ENCODE measurements around the gene CXCR6. TPM values are rescaled to one million over a fixed set of nuclear protein-coding genes. Genes with fewer than 3 reads are reported as not detected.
A peak's percentile ranks its signal among the peaks of the same experiment; 100 is the strongest.

Gene CXCR6
- total RNA-seq, 2 experiments from 2014 or later = 53.8 to 58.8 TPM

DNA sequence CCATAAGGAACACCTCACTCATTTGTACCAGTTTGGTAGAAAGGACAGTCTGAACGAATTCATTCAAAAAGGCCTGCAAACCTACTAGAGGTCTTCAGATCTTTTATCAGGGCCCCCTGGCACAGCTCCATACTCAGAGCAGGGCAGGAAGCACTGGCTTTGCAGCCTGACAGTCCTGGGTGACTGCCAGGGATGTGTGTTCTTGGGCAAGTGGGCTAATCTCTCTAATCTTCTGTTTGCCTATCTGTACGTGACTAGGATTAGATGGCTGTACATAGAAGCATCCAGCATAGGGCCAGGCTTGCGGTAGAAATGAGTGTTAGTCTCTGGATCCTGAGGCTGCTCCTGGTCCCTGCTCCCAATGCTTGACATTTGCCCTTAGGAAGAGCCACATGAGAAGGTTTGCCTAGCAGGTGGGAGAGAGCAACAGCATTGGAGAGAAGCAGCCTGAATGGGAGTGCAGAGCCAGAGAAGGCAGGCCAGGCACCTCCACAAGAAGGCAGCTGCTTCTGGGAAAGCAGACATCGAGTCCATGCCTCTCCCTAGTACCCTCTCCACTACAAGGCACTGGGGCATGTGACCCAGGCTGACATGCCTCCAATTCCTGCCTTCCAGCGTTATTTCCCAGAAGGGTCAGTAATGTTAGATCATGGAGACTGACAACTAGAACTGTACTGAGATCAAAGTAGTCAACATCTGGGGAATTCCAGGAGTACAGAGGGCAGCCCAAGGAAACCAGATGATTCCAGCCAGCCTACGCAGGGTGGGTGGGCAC lies 1.0 kb upstream of the CXCR6 start:
- POLR2A ChIA-PET = interaction anchor here (0.9 to 6.6 kb wide), 12 partner anchors 15 to 428 kb away, joined by 3 to 48 read pairs (median 6); partner anchors contain the start of genes CCR5 and FYCO1
- H3K27me3 Mint-ChIP-seq = no peaks in the 10 kb centered on the region
- DNase-seq = no peak
- CTCF ChIA-PET = interaction anchor here (0.6 to 7.1 kb wide), 11 partner anchors 52 to 435 kb away, joined by 3 to 94 read pairs (median 4); partner anchors contain the start of gene FYCO1
- H3K4me3 Mint-ChIP-seq = peak overlapping the region; percentile 71
- H3K9me3 Mint-ChIP-seq = peaks cover 2% of the 10 kb centered on the region
- H3K36me3 Mint-ChIP-seq (ENCODE audit: low read depth) = peaks cover 76% of the 10 kb centered on the region
- peak overlapping the region; percentile 86 for H3K27ac Mint-ChIP-seq
- peaks cover 82% of the 10 kb centered on the region for H3K4me1 Mint-ChIP-seq

- Mint-ChIP-seq H3K4me3 (peak overlapping the region; percentile 74), H3K27ac (peak overlapping the region; percentile 90), H3K36me3 (ENCODE audit: low read depth) (peaks cover 89% of the 10 kb centered on the region), H3K9me3 (peaks cover 2% of the 10 kb centered on the region), H3K4me1 (peaks cover 90% of the 10 kb centered on the region), H3K27me3 (no peaks in the 10 kb centered on the region)
- POLR2A ChIA-PET = interaction anchor here (0.7 to 6.6 kb wide), 15 partner anchors 12 to 425 kb away, joined by 3 to 46 read pairs (median 4); partner anchors contain the start of genes CCR5 and FYCO1
- DNase-seq = no peak
- CTCF ChIA-PET = interaction anchor here (0.9 to 7.1 kb wide), 2 partner anchors 133 to 424 kb away, joined by 3 to 94 read pairs; no protein-coding TSS in a partner anchor
These were observed 1.8 kb downstream of the CXCR6 start for GRCh38 chr3:45944830-45945620.

GRCh38 chr3:45946307-45946706 lies 3.0 kb downstream of the CXCR6 start:
- H3K9me3 Mint-ChIP-seq = peaks cover 2% of the 10 kb centered on the region
- CTCF ChIA-PET = interaction anchor here (3.4 to 7.1 kb wide), 2 partner anchors 7 to 131 kb away, joined by 10 to 94 read pairs; no protein-coding TSS in a partner anchor
- POLR2A ChIA-PET = interaction anchor here (1.0 to 7.8 kb wide), 8 partner anchors 14 to 592 kb away, joined by 3 to 80 read pairs (median 10); partner anchors contain the start of gene FYCO1
- no peaks in the 10 kb centered on the region for H3K27me3 Mint-ChIP-seq
- peaks cover 94% of the 10 kb centered on the region for H3K4me1 Mint-ChIP-seq
- peaks cover 85% of the 10 kb centered on the region for H3K36me3 Mint-ChIP-seq (ENCODE audit: low read depth)
- DNase-seq = peak; percentile 37
- H3K27ac Mint-ChIP-seq = peak overlapping the region; percentile 90
- peak overlapping the region; percentile 74 for H3K4me3 Mint-ChIP-seq

DNA sequence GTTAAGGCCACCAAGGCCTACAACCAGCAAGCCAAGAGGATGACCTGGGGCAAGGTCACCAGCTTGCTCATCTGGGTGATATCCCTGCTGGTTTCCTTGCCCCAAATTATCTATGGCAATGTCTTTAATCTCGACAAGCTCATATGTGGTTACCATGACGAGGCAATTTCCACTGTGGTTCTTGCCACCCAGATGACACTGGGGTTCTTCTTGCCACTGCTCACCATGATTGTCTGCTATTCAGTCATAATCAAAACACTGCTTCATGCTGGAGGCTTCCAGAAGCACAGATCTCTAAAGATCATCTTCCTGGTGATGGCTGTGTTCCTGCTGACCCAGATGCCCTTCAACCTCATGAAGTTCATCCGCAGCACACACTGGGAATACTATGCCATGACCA lies 3.6 kb downstream of the CXCR6 start:
- peak overlapping the region; percentile 74 for H3K4me3 Mint-ChIP-seq
- H3K9me3 Mint-ChIP-seq = peaks cover 2% of the 10 kb centered on the region
- POLR2A ChIA-PET = interaction anchor here (1.0 to 7.8 kb wide), 8 partner anchors 18 to 592 kb away, joined by 3 to 80 read pairs (median 3); partner anchors contain the start of gene FYCO1
- peak; percentile 42 for DNase-seq
- peaks cover 97% of the 10 kb centered on the region for H3K4me1 Mint-ChIP-seq
- H3K27ac Mint-ChIP-seq = peak overlapping the region; percentile 90
- CTCF ChIA-PET = interaction anchor here (3.4 to 7.1 kb wide), 2 partner anchors 8 to 131 kb away, joined by 10 to 94 read pairs; no protein-coding TSS in a partner anchor
- H3K36me3 Mint-ChIP-seq (ENCODE audit: low read depth) = peaks cover 86% of the 10 kb centered on the region
- H3K27me3 Mint-ChIP-seq = no peaks in the 10 kb centered on the region

DNA sequence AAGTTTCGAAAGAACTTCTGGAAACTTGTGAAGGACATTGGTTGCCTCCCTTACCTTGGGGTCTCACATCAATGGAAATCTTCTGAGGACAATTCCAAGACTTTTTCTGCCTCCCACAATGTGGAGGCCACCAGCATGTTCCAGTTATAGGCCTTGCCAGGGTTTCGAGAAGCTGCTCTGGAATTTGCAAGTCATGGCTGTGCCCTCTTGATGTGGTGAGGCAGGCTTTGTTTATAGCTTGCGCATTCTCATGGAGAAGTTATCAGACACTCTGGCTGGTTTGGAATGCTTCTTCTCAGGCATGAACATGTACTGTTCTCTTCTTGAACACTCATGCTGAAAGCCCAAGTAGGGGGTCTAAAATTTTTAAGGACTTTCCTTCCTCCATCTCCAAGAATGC lies 4.1 kb downstream of the CXCR6 start:
- ChIA-PET CTCF (interaction anchor here (3.4 to 7.1 kb wide), 2 partner anchors 8 to 130 kb away, joined by 10 to 94 read pairs; no protein-coding TSS in a partner anchor), POLR2A (interaction anchor here (0.7 to 7.8 kb wide), 7 partner anchors 19 to 121 kb away, joined by 3 to 80 read pairs (median 3); partner anchors contain the start of gene FYCO1)
- Mint-ChIP-seq H3K4me1 (peaks cover 95% of the 10 kb centered on the region), H3K9me3 (peaks cover 2% of the 10 kb centered on the region), H3K36me3 (ENCODE audit: low read depth) (peaks cover 86% of the 10 kb centered on the region), H3K4me3 (peak overlapping the region; percentile 59), H3K27ac (peak overlapping the region; percentile 90), H3K27me3 (no peaks in the 10 kb centered on the region)
- DNase-seq = no peak

DNA sequence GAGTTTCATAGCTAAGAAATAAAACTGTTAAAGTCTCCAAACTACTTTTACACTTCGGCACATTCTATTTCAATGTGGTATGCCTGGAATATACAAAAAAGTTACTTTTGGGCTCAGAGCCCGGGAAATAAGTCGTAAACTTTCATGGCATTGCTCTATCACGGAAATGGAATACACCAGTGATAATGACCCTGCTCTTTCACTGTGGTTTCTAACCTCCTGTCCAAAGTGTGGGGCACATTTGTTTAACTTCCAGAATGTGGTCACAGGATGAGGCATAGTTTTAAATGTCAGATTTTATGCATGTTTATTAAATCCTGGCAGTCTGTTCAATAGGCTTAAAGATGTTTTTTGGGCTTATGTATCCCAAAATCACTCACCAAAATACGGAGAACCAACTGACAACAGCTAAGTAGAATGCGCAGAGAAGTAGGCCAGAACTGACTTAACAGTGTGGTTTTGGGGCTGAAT lies 5.1 kb downstream of the CXCR6 start:
- Mint-ChIP-seq H3K36me3 (ENCODE audit: low read depth) (peaks cover 90% of the 10 kb centered on the region), H3K4me3 (peak overlapping the region; percentile 58), H3K9me3 (peaks cover 2% of the 10 kb centered on the region), H3K27me3 (no peaks in the 10 kb centered on the region), H3K4me1 (peaks cover 92% of the 10 kb centered on the region), H3K27ac (peak overlapping the region; percentile 90)
- ChIA-PET CTCF (interaction anchor here (3.4 kb wide), 1 partner anchor 9 kb away, joined by 10 read pairs; no protein-coding TSS in a partner anchor), POLR2A (interaction anchor here (0.6 to 7.8 kb wide), 4 partner anchors 15 to 421 kb away, joined by 3 to 80 read pairs (median 3); partner anchors contain the start of gene FYCO1)
- no peak for DNase-seq

DNA sequence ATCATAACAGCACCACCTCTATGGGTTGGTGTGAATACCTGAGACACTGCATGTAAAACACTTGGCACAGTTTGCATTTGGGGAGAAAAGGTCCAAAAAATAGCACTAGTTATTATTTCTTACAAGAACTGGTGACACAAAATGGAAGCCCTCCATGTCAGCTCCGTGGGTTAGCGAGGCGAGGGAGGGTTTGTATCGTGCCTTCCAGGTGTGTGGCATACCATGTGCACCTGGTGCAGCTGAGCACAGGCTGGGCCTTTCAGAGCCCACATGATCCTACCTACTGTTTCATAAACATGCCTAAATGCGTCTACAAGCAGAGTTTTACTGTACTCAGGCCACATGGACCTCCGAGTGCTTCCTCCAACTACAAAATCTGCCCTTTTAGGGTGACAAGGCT lies 5.6 kb downstream of the CXCR6 start:
- Mint-ChIP-seq H3K36me3 (ENCODE audit: low read depth) (peaks cover 91% of the 10 kb centered on the region), H3K27me3 (no peaks in the 10 kb centered on the region), H3K27ac (peak overlapping the region; percentile 90), H3K4me3 (peak overlapping the region; percentile 58), H3K9me3 (peaks cover 2% of the 10 kb centered on the region), H3K4me1 (peaks cover 89% of the 10 kb centered on the region)
- ChIA-PET POLR2A (interaction anchor here (0.6 to 7.8 kb wide), 4 partner anchors 14 to 422 kb away, joined by 3 to 80 read pairs (median 18); partner anchors contain the start of gene FYCO1), CTCF (interaction anchor here (3.4 kb wide), 1 partner anchor 10 kb away, joined by 10 read pairs; no protein-coding TSS in a partner anchor)
- DNase-seq = no peak

GRCh38 chr3:45949432-45949831 lies 6.2 kb downstream of the CXCR6 start:
- Mint-ChIP-seq H3K27me3 (no peaks in the 10 kb centered on the region), H3K4me1 (peaks cover 88% of the 10 kb centered on the region), H3K4me3 (no peak overlapping the region), H3K36me3 (ENCODE audit: low read depth) (peaks cover 95% of the 10 kb centered on the region), H3K27ac (peak overlapping the region; percentile 90), H3K9me3 (peaks cover 2% of the 10 kb centered on the region)
- ChIA-PET POLR2A (interaction anchor here (0.6 to 7.8 kb wide), 5 partner anchors 11 to 422 kb away, joined by 3 to 80 read pairs (median 6); partner anchors contain the start of gene FYCO1), CTCF (interaction anchor here (3.4 kb wide), 1 partner anchor 10 kb away, joined by 10 read pairs; no protein-coding TSS in a partner anchor)
- DNase-seq = no peak

GRCh38 chr3:45950131-45950530 lies 6.9 kb downstream of the CXCR6 start:
- no peak for DNase-seq
- Mint-ChIP-seq H3K9me3 (peaks cover 2% of the 10 kb centered on the region), H3K4me3 (no peak overlapping the region), H3K4me1 (peaks cover 82% of the 10 kb centered on the region), H3K27ac (peak overlapping the region; percentile 90), H3K36me3 (ENCODE audit: low read depth) (peaks cover 95% of the 10 kb centered on the region), H3K27me3 (no peaks in the 10 kb centered on the region)
- ChIA-PET CTCF (interaction anchor here (0.9 to 4.2 kb wide), 6 partner anchors 11 to 423 kb away, joined by 3 to 28 read pairs (median 12); no protein-coding TSS in a partner anchor), POLR2A (interaction anchor here (1.0 to 7.8 kb wide), 13 partner anchors 9 to 420 kb away, joined by 4 to 80 read pairs (median 7); partner anchors contain the start of genes CCR5 and FYCO1)

DNA sequence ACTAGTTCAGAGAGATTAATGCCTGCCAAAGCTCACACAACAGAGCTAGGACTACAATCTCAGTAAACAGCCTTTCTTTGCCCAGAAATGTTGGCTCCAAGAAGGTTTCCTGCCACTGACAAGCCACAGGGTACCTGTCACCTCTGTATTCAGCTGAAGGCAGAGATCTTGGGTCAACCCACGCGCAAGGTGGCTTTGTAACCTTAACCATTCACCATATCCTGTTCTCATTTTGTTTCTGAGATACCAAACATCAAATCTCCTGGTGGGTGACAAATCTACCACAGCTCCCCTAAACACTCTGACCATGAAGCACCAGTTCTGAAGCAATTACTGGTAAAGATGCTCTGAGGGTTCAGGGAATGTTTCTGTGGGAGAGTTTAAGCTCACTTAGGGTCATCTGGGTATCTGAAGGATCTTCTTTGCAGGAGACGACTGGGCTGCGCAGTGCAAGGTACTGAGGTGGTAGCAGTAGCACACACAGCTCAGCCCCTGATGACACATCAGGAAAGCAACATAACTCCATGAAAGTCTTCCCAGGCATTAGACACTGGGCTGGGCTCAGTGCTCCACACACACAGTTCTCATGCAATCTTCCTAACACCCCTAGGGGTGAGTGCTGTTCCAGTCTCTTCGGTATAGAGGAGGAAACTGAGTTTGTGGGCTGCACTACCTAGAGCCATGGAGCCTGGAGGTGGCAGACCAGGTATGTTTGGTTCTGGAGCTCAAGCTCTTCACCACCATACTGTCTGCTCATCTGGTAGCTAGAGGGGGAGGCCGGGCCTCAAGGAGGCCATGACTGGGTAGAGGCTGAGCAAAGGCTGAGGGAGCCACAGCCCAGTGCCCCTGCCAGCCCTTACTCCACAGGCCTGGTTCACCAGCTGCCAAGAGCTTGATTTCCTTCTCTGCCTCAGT lies 7.7 kb downstream of the CXCR6 start:
- ChIA-PET CTCF (interaction anchor here (0.9 to 4.2 kb wide), 7 partner anchors 12 to 422 kb away, joined by 3 to 28 read pairs (median 11); no protein-coding TSS in a partner anchor), POLR2A (interaction anchor here (0.9 to 7.8 kb wide), 17 partner anchors 8 to 421 kb away, joined by 3 to 80 read pairs (median 7); partner anchors contain the start of genes CCR5, CXCR6 and FYCO1)
- Mint-ChIP-seq H3K27me3 (no peaks in the 10 kb centered on the region), H3K9me3 (peaks cover 2% of the 10 kb centered on the region), H3K36me3 (ENCODE audit: low read depth) (peaks cover 94% of the 10 kb centered on the region), H3K4me1 (peaks cover 76% of the 10 kb centered on the region), H3K4me3 (peak overlapping the region; percentile 4), H3K27ac (peak overlapping the region; percentile 90)
- DNase-seq = peak; percentile 79

DNA sequence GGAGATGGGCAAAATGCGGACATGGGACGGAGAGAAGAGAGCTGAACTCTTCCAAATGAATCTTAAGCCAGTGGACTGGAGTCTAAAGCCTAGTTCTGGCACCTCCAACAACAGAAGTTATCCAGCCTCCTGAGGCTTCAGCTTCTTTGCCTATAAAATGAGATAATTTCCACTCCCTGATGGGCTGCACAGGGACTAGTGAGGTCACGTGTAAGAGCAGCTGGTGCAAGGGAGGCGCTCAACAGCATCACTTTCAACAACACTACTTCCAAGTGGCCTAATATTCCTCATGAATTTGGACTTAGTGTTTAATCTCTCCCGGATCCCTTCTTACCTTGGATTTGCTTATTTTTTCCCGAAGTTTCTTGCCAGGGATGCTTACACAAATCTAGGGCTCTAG lies 8.7 kb downstream of the CXCR6 start:
- peaks cover 91% of the 10 kb centered on the region for H3K36me3 Mint-ChIP-seq (ENCODE audit: low read depth)
- peak overlapping the region; percentile 90 for H3K27ac Mint-ChIP-seq
- H3K4me1 Mint-ChIP-seq = peaks cover 68% of the 10 kb centered on the region
- CTCF ChIA-PET = interaction anchor here (2.4 to 4.2 kb wide), 2 partner anchors 13 to 42 kb away, joined by 12 to 24 read pairs; no protein-coding TSS in a partner anchor
- DNase-seq = no peak
- POLR2A ChIA-PET = interaction anchor here (1.0 to 7.8 kb wide), 7 partner anchors 9 to 44 kb away, joined by 3 to 80 read pairs (median 10); partner anchors contain the start of genes CXCR6 and FYCO1
- no peak overlapping the region for H3K4me3 Mint-ChIP-seq
- H3K9me3 Mint-ChIP-seq = no peaks in the 10 kb centered on the region
- H3K27me3 Mint-ChIP-seq = no peaks in the 10 kb centered on the region
